Endothelial cell of umbilical vein (primary cell): ENCODE results near the gene RASD1. TPM values are rescaled to one million over a fixed set of nuclear protein-coding genes. Genes with fewer than 3 reads are reported as not detected.

Source experiments
- BruUV-seq: library from RNA; stranded (reverse); fragments of 400-500 nt; replicated peaks from 2 replicates; lab custom pipeline; 2021; lab: Mats Ljungman, UMichigan
- CTCF ChIA-PET: fragments of 300-600, 350-600 bp; sonication (Branson Sonifier 250); formaldehyde crosslinking; loops from one replicate; lab custom pipeline; 2021; ENCODE audit warnings: antibody characterized with exemption, inconsistent platforms; lab: Charles Lee
- POLR2A ChIA-PET: fragments of 300-600, 350-600 bp; sonication (Branson Sonifier 250); formaldehyde crosslinking; loops from one replicate; lab custom pipeline; 2021; ENCODE audit warnings: antibody characterized with exemption, inconsistent platforms; lab: Charles Lee
- DNase-seq: peaks from one replicate; pipeline ENCODE4 v3.0.0-alpha.2; 2011; ENCODE audit warnings: low read depth, low spot score
- FAIRE-seq: peaks from 2 replicates; lab custom pipeline; 2011; peaks lifted over from hg19 to GRCh38; lab: Jason Lieb, UNC
- H2AFZ ChIP-seq: 2 replicates; pipeline ENCODE4 v1.6.0; 2012; ENCODE audit warnings: low read depth, low read length, control low read depth, inconsistent platforms
- H3K27ac ChIP-seq: 2 replicates; pipeline ENCODE4 v1.5.1; 2011; ENCODE audit warnings: low read depth, mild to moderate bottlenecking, control low read depth, low read length, moderate library complexity; ENCODE audit not compliant: insufficient read depth
- H3K27me3 ChIP-seq, 2 experiments: 2 replicates each; pipeline versions ENCODE4 v1.6.0 to v1.6.1; 2011; ENCODE audit warnings: low read length in 2 of 2, mixed read lengths in 1 of 2; ENCODE audit not compliant: control insufficient read depth in 2 of 2, insufficient read depth in 2 of 2
- H3K36me3 ChIP-seq, 2 experiments: 2 replicates in 1 of 2; 3 replicates in 1 of 2; pipeline ENCODE4 v1.5.1; 2011; ENCODE audit warnings: low read length in 2 of 2, mild to moderate bottlenecking in 1 of 2, moderate library complexity in 1 of 2; ENCODE audit not compliant: control insufficient read depth in 2 of 2, insufficient read depth in 2 of 2; ENCODE audit errors: extremely low read depth in 1 of 2
- H3K4me1 ChIP-seq: 3 replicates; pipeline ENCODE4 v1.5.1; 2011; ENCODE audit warnings: mild to moderate bottlenecking, low read length; ENCODE audit not compliant: control insufficient read depth, insufficient read depth; ENCODE audit errors: extremely low read depth
- H3K4me2 ChIP-seq: 2 replicates; pipeline ENCODE4 v1.6.1; 2011; ENCODE audit warnings: low read length, control low read depth, mixed read lengths; ENCODE audit not compliant: insufficient read depth
- H3K4me3 ChIP-seq, 3 experiments: fragments of 200-600 bp in 1 of 3; sonication (generic), shearing (Covaris generic) in 1 of 3; replicated peaks in 1 of 3; 2 replicates each; pipeline ENCODE4 v1.5.1; 2011 to 2016; ENCODE audit warnings: control low read depth in 3 of 3, low read length in 3 of 3, mild to moderate bottlenecking in 2 of 3, inconsistent platforms in 1 of 3, low read depth in 1 of 3, moderate library complexity in 1 of 3; ENCODE audit not compliant: insufficient read depth in 1 of 3
- H3K79me2 ChIP-seq: 2 replicates; pipeline ENCODE4 v1.6.0; 2012; ENCODE audit warnings: low read length, inconsistent platforms; ENCODE audit not compliant: control insufficient read depth, insufficient read depth
- H3K9ac ChIP-seq: replicated peaks from 2 replicates; pipeline ENCODE3; 2011; ENCODE audit warnings: low read length, control low read depth; ENCODE audit not compliant: insufficient read depth; ENCODE audit errors: extremely low read depth
- H3K9me1 ChIP-seq: replicated peaks from 3 replicates; pipeline ENCODE4 v1.6.0; 2011; ENCODE audit warnings: mild to moderate bottlenecking, low read length; ENCODE audit not compliant: control insufficient read depth, insufficient read depth; ENCODE audit errors: extremely low read depth
- H3K9me3 ChIP-seq: replicated peaks from 2 replicates; pipeline ENCODE4 v1.5.1; 2012; ENCODE audit warnings: low read length, inconsistent platforms; ENCODE audit not compliant: control insufficient read depth, insufficient read depth
- H4K20me1 ChIP-seq: replicated peaks from 2 replicates; pipeline ENCODE3; 2011; ENCODE audit warnings: mild to moderate bottlenecking, low read length; ENCODE audit not compliant: control insufficient read depth, insufficient read depth; ENCODE audit errors: extremely low read depth
- EZH2 ChIP-seq: IDR thresholded peaks from 2 replicates; pipeline ENCODE4 v1.6.1; 2012; ENCODE audit warnings: borderline replicate concordance, low read depth, mild to moderate bottlenecking, moderate library complexity, low read length, inconsistent platforms; ENCODE audit not compliant: severe bottlenecking
- FOS ChIP-seq: IDR thresholded peaks from 2 replicates; pipeline ENCODE4 v1.6.1; 2011; ENCODE audit warnings: mild to moderate bottlenecking, low read length, moderate library complexity, borderline replicate concordance; ENCODE audit not compliant: insufficient read depth
- GATA2 ChIP-seq: IDR thresholded peaks from 2 replicates; pipeline ENCODE4 v1.7.0; 2011; ENCODE audit warnings: low read depth, mild to moderate bottlenecking, moderate library complexity, mixed read lengths, low read length; ENCODE audit not compliant: insufficient read length, insufficient read depth
- JUN ChIP-seq: IDR thresholded peaks from 2 replicates; pipeline ENCODE4 v1.6.1; 2011; ENCODE audit warnings: borderline replicate concordance, low read depth; ENCODE audit not compliant: insufficient read length, insufficient read depth
- MYC ChIP-seq: IDR thresholded peaks from one replicate; pipeline ENCODE4 v1.6.1; 2011; ENCODE audit warnings: mild to moderate bottlenecking, low read depth, low read length
- POLR2A ChIP-seq: IDR thresholded peaks from 2 replicates; pipeline ENCODE4 v1.6.1; 2012; ENCODE audit warnings: low read depth, mild to moderate bottlenecking, control low read depth, low read length
- POLR2AphosphoS5 ChIP-seq: IDR thresholded peaks from 2 replicates; pipeline ENCODE4 v1.6.1; 2012; ENCODE audit warnings: low read depth, mild to moderate bottlenecking, control low read depth, low read length, moderate library complexity; ENCODE audit not compliant: insufficient read depth
- dilution Hi-C: fragments of 300-500 bp; cut with MboI; formaldehyde crosslinking; loops from one replicate; pipeline ENCODE4 v1.15.0; 2019; ENCODE audit warnings: low sequenced_read_pairs; ENCODE audit not compliant: extremely low pct_ligation_motif_present
- intact Hi-C: fragments of 100-400 bp; cut with micrococcal nuclease; formaldehyde crosslinking; loops from one replicate; pipeline ENCODE4 v1.10.0; 2022
- polyA plus RNA-seq, 4 experiments: library from polyadenylated mRNA; depleted of rRNA in 3 of 4; stranded (reverse) in 3 of 4; unstranded in 1 of 4; fragments of >200 nt; gene quantifications; 2 replicates each; pipeline versions ENCODE4 v1.2.1 to v1.2.3, GENCODE V29; 2011 to 2012; ENCODE audit warnings: missing spikeins in 1 of 4
- total RNA-seq: library from RNA; stranded (reverse); gene quantifications from 2 replicates; pipeline ENCODE4 v1.2.3, GENCODE V29; 2021
- TF ChIP-seq, protein P1 (sequence below): IDR thresholded peaks from 2 replicates; pipeline ENCODE4 v1.6.1; 2011; ENCODE audit not compliant: insufficient read depth, insufficient read length
- TF ChIP-seq, protein P2 (sequence below), 2 donors: IDR thresholded peaks; 1 replicate in 1 of 2; 2 replicates in 1 of 2; pipeline ENCODE4 v1.5.1; 2011; ENCODE audit warnings: low read length in 2 of 2, mild to moderate bottlenecking in 2 of 2, moderate library complexity in 2 of 2, control low read depth in 1 of 2, inconsistent platforms in 1 of 2, low read depth in 1 of 2; ENCODE audit not compliant: insufficient read depth in 1 of 2; ENCODE audit errors: extremely low read depth in 1 of 2

The RASD1 gene
- total and polyA plus RNA-seq, 2 donors (not counting 3 experiments of a cell fraction or from before 2014, with no cell fraction given): 4.2 to 15.7 TPM

DNA sequence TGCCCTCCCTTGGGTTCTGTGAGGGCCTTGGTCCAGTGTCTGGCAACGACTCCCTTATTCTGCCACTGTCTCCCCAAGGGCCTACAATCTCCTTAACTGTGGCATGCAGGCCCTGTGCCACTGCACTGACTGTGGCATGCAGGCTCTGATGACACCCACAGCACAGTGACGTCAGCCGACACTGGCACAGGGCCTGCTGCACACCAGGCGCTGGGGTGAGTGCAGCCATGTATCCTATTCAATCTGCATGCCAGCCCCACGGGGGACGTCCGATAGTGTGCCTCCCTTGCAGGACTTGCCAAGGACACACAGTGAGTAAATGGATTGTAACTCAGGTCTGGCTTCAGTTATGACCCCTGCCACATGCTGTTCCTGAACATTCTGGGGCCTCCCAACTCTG is 39.8 kb upstream of the RASD1 start:
- Histone ChIP-seq H3K36me3 (no peaks in the 10 kb centered on the region), H3K4me1 (no peaks in the 10 kb centered on the region), H3K9me3 (no peaks in the 10 kb centered on the region), H3K4me3 (no peak overlapping the region), H2AFZ (no peak overlapping the region), H3K27me3 (no peaks in the 10 kb centered on the region), H3K27ac (no peak overlapping the region), H3K9me1 (no peaks in the 10 kb centered on the region), H3K9ac (no peak overlapping the region), H3K4me2 (no peak overlapping the region), H4K20me1 (no peaks in the 10 kb centered on the region), H3K79me2 (no peaks in the 10 kb centered on the region)
- DNase-seq: no peak
- intact Hi-C loops: no loop called here
- POLR2A ChIA-PET: no interaction called here
- FAIRE-seq: no peak
- TF ChIP-seq JUN (no peak), FOS (no peak), EZH2 (no peak), POLR2A (no peak), MYC (no peak), GATA2 (no peak), POLR2AphosphoS5 (no peak)
- TF ChIP-seq, protein P1, sequence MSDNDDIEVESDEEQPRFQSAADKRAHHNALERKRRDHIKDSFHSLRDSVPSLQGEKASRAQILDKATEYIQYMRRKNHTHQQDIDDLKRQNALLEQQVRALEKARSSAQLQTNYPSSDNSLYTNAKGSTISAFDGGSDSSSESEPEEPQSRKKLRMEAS: no peak
- TF ChIP-seq, protein P2, sequence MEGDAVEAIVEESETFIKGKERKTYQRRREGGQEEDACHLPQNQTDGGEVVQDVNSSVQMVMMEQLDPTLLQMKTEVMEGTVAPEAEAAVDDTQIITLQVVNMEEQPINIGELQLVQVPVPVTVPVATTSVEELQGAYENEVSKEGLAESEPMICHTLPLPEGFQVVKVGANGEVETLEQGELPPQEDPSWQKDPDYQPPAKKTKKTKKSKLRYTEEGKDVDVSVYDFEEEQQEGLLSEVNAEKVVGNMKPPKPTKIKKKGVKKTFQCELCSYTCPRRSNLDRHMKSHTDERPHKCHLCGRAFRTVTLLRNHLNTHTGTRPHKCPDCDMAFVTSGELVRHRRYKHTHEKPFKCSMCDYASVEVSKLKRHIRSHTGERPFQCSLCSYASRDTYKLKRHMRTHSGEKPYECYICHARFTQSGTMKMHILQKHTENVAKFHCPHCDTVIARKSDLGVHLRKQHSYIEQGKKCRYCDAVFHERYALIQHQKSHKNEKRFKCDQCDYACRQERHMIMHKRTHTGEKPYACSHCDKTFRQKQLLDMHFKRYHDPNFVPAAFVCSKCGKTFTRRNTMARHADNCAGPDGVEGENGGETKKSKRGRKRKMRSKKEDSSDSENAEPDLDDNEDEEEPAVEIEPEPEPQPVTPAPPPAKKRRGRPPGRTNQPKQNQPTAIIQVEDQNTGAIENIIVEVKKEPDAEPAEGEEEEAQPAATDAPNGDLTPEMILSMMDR (IDR thresholded peaks at IDR 0.05; ENCODE audit: extremely low read depth in 1 of 2, insufficient read depth in 1 of 2, low read depth in 1 of 2, low read length in 2 of 2): no peak
- CTCF ChIA-PET: no interaction called here
- no TSS peak for BruUV-seq
- dilution Hi-C loops: no loop called here
